Activated CD4-positive, alpha-beta T cell treated with anti-CD3 and anti-CD28 coated beads for 36 hours (primary cell): Measurements from ENCODE around the gene CFD. TPM values are rescaled to one million over a fixed set of nuclear protein-coding genes. Genes with fewer than 3 reads are reported as not detected.
A peak's percentile ranks its signal among the peaks of the same experiment; 100 is the strongest.
"Not testable (repeated sequence)": the region's sequence is repeated elsewhere in the genome, so short reads cannot be mapped to it uniquely, and the experiment has no call there.

ENCODE experiments used
- ATAC-seq: fragments of 200-7000 bp; cut with Tn5 transposase; one replicate; pipeline ENCODE4 v1.10.0; 2021; ENCODE audit warnings: mild to moderate bottlenecking, moderate library complexity
- CTCF ChIA-PET: fragments of 350-600 bp; sonication (Branson Sonifier 250); formaldehyde crosslinking; loops from one replicate; lab custom pipeline; 2021; ENCODE audit warnings: antibody characterized with exemption; lab: Charles Lee
- POLR2A ChIA-PET: fragments of 350-600 bp; sonication (Branson Sonifier 250); formaldehyde crosslinking; loops from one replicate; lab custom pipeline; 2021; ENCODE audit warnings: antibody characterized with exemption, inconsistent platforms; lab: Charles Lee
- DNase-seq: peaks from one replicate; pipeline ENCODE4 v3.0.0-alpha.2; 2020
- H3K27ac Mint-ChIP-seq: one replicate; pipeline ENCODE4 v1.8.0; 2021; ENCODE audit warnings: mixed read lengths
- H3K27me3 Mint-ChIP-seq: one replicate; pipeline ENCODE4 v1.8.0; 2021; ENCODE audit warnings: mixed read lengths
- H3K36me3 Mint-ChIP-seq: one replicate; pipeline ENCODE4 v1.8.0; 2021; ENCODE audit warnings: low read depth, mixed read lengths
- H3K4me1 Mint-ChIP-seq: one replicate; pipeline ENCODE4 v1.8.0; 2021; ENCODE audit warnings: mixed read lengths
- H3K4me3 Mint-ChIP-seq: one replicate; pipeline ENCODE4 v1.8.0; 2021; ENCODE audit warnings: mild to moderate bottlenecking, moderate library complexity, mixed read lengths
- H3K9me3 Mint-ChIP-seq: one replicate; pipeline ENCODE4 v1.8.0; 2021; ENCODE audit warnings: low read depth, mixed read lengths
- intact Hi-C, 2 experiments: fragments of 100-400 bp; cut with DNase I in 1 of 2; cut with micrococcal nuclease in 1 of 2; formaldehyde crosslinking; loops; one replicate each; pipeline versions ENCODE4 v1.14.2 to v1.15.1; 2022 to 2024; cut with DNase I, micrococcal nuclease
- total RNA-seq, 2 experiments: library from RNA; stranded (reverse); gene quantifications; one replicate each; pipeline ENCODE4 v1.2.3, GENCODE V29; 2021

Gene CFD
- total RNA-seq, 2 experiments from 2014 or later = 0.79 to 1.5 TPM

- ATAC-seq = no peak
- POLR2A ChIA-PET = no interaction called here
- CTCF ChIA-PET = no interaction called here
Observed at GRCh38 chr19:876780-877314, 17.4 kb downstream of the CFD start.

GRCh38 chr19:877992-878660, 18.7 kb downstream of the CFD start:
- DNase-seq, H3K4me1 Mint-ChIP-seq, H3K9me3 Mint-ChIP-seq, H3K4me3 Mint-ChIP-seq, H3K27me3 Mint-ChIP-seq, ATAC-seq, CTCF ChIA-PET, intact Hi-C loops, H3K27ac Mint-ChIP-seq: not testable (repeated sequence)
- POLR2A ChIA-PET = interaction anchor here (0.6 to 1.3 kb wide), 2 partner anchors 15 to 20 kb away, joined by 3 to 5 read pairs; partner anchors contain the start of genes MED16 and RNU6-9
- peaks cover 15% of the 10 kb centered on the region for H3K36me3 Mint-ChIP-seq

More at GRCh38 chr19:876780-877314, 17.4 kb downstream of the CFD start:
- Mint-ChIP-seq H3K4me1 (peaks cover 9% of the 10 kb centered on the region), H3K9me3 (no peaks in the 10 kb centered on the region), H3K27me3 (no peaks in the 10 kb centered on the region), H3K4me3 (no peak overlapping the region), H3K27ac (no peak overlapping the region), H3K36me3 (peaks cover 7% of the 10 kb centered on the region)
- intact Hi-C loops = no loop called here
- DNase-seq = no peak

- CTCF ChIA-PET, H3K27me3 Mint-ChIP-seq: not testable (repeated sequence)
Observed at GRCh38 chr19:878751-879561, 19.5 kb downstream of the CFD start.

GRCh38 chr19:879711-880438, 20.4 kb downstream of the CFD start:
- Mint-ChIP-seq H3K4me3 (no peak overlapping the region), H3K4me1 (no peaks in the 10 kb centered on the region), H3K9me3 (no peaks in the 10 kb centered on the region), H3K36me3 (peaks cover 15% of the 10 kb centered on the region), H3K27ac (no peak overlapping the region), H3K27me3 (no peaks in the 10 kb centered on the region)
- POLR2A ChIA-PET = interaction anchor here (1.3 kb wide), 1 partner anchor 13 kb away, joined by 3 read pairs; the partner anchor contains the start of genes MED16 and RNU6-9
- DNase-seq (no peak), ATAC-seq (no peak)
- CTCF ChIA-PET = interaction anchor here (1.0 kb wide), 1 partner anchor 49 kb away, joined by 3 read pairs; no protein-coding TSS in a partner anchor
- intact Hi-C loops = no loop called here

More at GRCh38 chr19:878751-879561, 19.5 kb downstream of the CFD start:
- DNase-seq, H3K4me3 Mint-ChIP-seq, H3K4me1 Mint-ChIP-seq, H3K9me3 Mint-ChIP-seq, ATAC-seq, H3K27ac Mint-ChIP-seq, intact Hi-C loops: not testable (repeated sequence)
- POLR2A ChIA-PET = interaction anchor here (0.6 to 1.3 kb wide), 2 partner anchors 14 to 21 kb away, joined by 3 to 5 read pairs; partner anchors contain the start of genes MED16 and RNU6-9
- peaks cover 15% of the 10 kb centered on the region for H3K36me3 Mint-ChIP-seq

GRCh38 chr19:881385-882071, 22.1 kb downstream of the CFD start:
- Mint-ChIP-seq H3K36me3 (peaks cover 15% of the 10 kb centered on the region), H3K4me1 (no peaks in the 10 kb centered on the region), H3K9me3 (no peaks in the 10 kb centered on the region), H3K4me3 (no peak overlapping the region), H3K27me3 (no peaks in the 10 kb centered on the region), H3K27ac (no peak overlapping the region)
- ATAC-seq = no peak
- CTCF ChIA-PET = no interaction called here
- POLR2A ChIA-PET = no interaction called here
- DNase-seq = no peak
- intact Hi-C loops = no loop called here

GRCh38 chr19:882871-883497, 23.5 kb downstream of the CFD start:
- CTCF ChIA-PET = no interaction called here
- no peak overlapping the region for H3K27ac Mint-ChIP-seq
- no peak for DNase-seq

GRCh38 chr19:883661-884211, 24.3 kb downstream of the CFD start:
- Mint-ChIP-seq H3K4me3 (no peak overlapping the region), H3K27ac (no peak overlapping the region), H3K4me1 (peaks cover 1% of the 10 kb centered on the region), H3K9me3 (no peaks in the 10 kb centered on the region), H3K27me3 (no peaks in the 10 kb centered on the region), H3K36me3 (peaks cover 17% of the 10 kb centered on the region)
- CTCF ChIA-PET = no interaction called here
- DNase-seq (no peak), ATAC-seq (peak; percentile 33)
- intact Hi-C loops = no loop called here
- POLR2A ChIA-PET = no interaction called here

More at GRCh38 chr19:882871-883497, 23.5 kb downstream of the CFD start:
- Mint-ChIP-seq H3K36me3 (peaks cover 17% of the 10 kb centered on the region), H3K4me1 (no peaks in the 10 kb centered on the region), H3K4me3 (no peak overlapping the region), H3K27me3 (no peaks in the 10 kb centered on the region), H3K9me3 (no peaks in the 10 kb centered on the region)
- no peak for ATAC-seq
- POLR2A ChIA-PET = no interaction called here
- intact Hi-C loops = no loop called here

- H3K27ac Mint-ChIP-seq = no peak overlapping the region
- H3K9me3 Mint-ChIP-seq = no peaks in the 10 kb centered on the region
- ATAC-seq = no peak
- H3K27me3 Mint-ChIP-seq = no peaks in the 10 kb centered on the region
- peaks cover 2% of the 10 kb centered on the region for H3K4me1 Mint-ChIP-seq
- CTCF ChIA-PET = no interaction called here
- POLR2A ChIA-PET = no interaction called here
- intact Hi-C loops = no loop called here
- peaks cover 17% of the 10 kb centered on the region for H3K36me3 Mint-ChIP-seq
- no peak for DNase-seq
- no peak overlapping the region for H3K4me3 Mint-ChIP-seq
Observed at GRCh38 chr19:884420-885211, 25.2 kb downstream of the CFD start.

GRCh38 chr19:885536-886224, 26.2 kb downstream of the CFD start:
- Mint-ChIP-seq H3K4me1 (peaks cover 2% of the 10 kb centered on the region), H3K27me3 (no peaks in the 10 kb centered on the region), H3K36me3 (peaks cover 17% of the 10 kb centered on the region), H3K27ac (no peak overlapping the region), H3K9me3 (no peaks in the 10 kb centered on the region), H3K4me3 (no peak overlapping the region)
- DNase-seq (no peak), ATAC-seq (no peak)
- ChIA-PET CTCF (no interaction called here), POLR2A (no interaction called here)
- intact Hi-C loops = no loop called here
